ENCODE measurements around the gene CCDC88B.

The CCDC88B gene

GRCh38 chr11:64403106-64403505, 63.1 kb downstream of the CCDC88B start:
- no peak overlapping the region for H3K4me3 ChIP-seq (ENCODE audit: low read depth, low read length)
- H3K4me1 ChIP-seq (ENCODE audit: control insufficient read depth, insufficient read depth, low read length): no peaks in the 10 kb centered on the region
- POLR2A ChIA-PET: no interaction called here
- CTCF ChIA-PET: interaction anchor here (0.5 kb wide), 1 partner anchor 95 kb away, joined by 4 read pairs; no protein-coding TSS in a partner anchor
- TF ChIP-seq ZNF37A (tag by site-specific recombination; IDR thresholded peaks at IDR 0.05) (no peak), PRDM4 (tag by site-specific recombination; IDR thresholded peaks at IDR 0.05) (no peak), ZNF707 (tag by site-specific recombination; IDR thresholded peaks at IDR 0.05) (no peak), ZNF514 (tag by site-specific recombination; IDR thresholded peaks at IDR 0.05) (no peak), ZNF239 (tag by site-specific recombination; IDR thresholded peaks at IDR 0.05) (no peak), ZNF768 (tag by site-specific recombination; IDR thresholded peaks at IDR 0.05) (no peak), ZNF366 (tag by site-specific recombination; conservative IDR thresholded peaks at IDR 0.05) (no peak), ZNF423 (tag by site-specific recombination; IDR thresholded peaks at IDR 0.05) (no peak), ZNF121 (tag by site-specific recombination; IDR thresholded peaks at IDR 0.05) (no peak), ZNF19 (tag by site-specific recombination; IDR thresholded peaks at IDR 0.05; ENCODE audit: low read depth) (no peak), TRIM28 (IDR thresholded peaks at IDR 0.05; ENCODE audit: borderline replicate concordance, low read length) (no peak), ZNF433 (tag by site-specific recombination; IDR thresholded peaks at IDR 0.05; ENCODE audit: low read depth) (no peak), PRDM10 (tag by site-specific recombination; IDR thresholded peaks at IDR 0.05) (no peak), ZSCAN23 (tag by site-specific recombination; IDR thresholded peaks at IDR 0.05) (no peak), ZNF23 (tag by site-specific recombination; IDR thresholded peaks at IDR 0.05; ENCODE audit: borderline replicate concordance) (no peak), ZNF639 (tag by site-specific recombination; IDR thresholded peaks at IDR 0.05) (no peak), ZNF146 (tag by site-specific recombination; IDR thresholded peaks at IDR 0.05) (no peak)
- TF ChIP-seq, protein P1, sequence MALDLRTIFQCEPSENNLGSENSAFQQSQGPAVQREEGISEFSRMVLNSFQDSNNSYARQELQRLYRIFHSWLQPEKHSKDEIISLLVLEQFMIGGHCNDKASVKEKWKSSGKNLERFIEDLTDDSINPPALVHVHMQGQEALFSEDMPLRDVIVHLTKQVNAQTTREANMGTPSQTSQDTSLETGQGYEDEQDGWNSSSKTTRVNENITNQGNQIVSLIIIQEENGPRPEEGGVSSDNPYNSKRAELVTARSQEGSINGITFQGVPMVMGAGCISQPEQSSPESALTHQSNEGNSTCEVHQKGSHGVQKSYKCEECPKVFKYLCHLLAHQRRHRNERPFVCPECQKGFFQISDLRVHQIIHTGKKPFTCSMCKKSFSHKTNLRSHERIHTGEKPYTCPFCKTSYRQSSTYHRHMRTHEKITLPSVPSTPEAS (tag by site-specific recombination; IDR thresholded peaks at IDR 0.05): no peak
- no peak overlapping the region for H3K27ac ChIP-seq (ENCODE audit: extremely low read depth, low read depth, low read length)
- H3K9me3 ChIP-seq (ENCODE audit: control insufficient read depth, insufficient read depth, low read depth, low read length): no peaks in the 10 kb centered on the region
- no peaks in the 10 kb centered on the region for H3K36me3 ChIP-seq (ENCODE audit: control insufficient read depth in 2 of 2, insufficient read depth in 1 of 2, low read length in 2 of 2)
